HepG2 (cell line): Measurements from ENCODE around the gene RNASE8. TPM values are rescaled to one million over a fixed set of nuclear protein-coding genes. Genes with fewer than 3 reads are reported as not detected.

Source experiments
- ARID3A ChIP-seq: IDR thresholded peaks from 2 replicates; pipeline ENCODE4 v1.6.1; 2012; ENCODE audit warnings: low read depth, low read length, improper control_type of control experiment
- GABPB1 ChIP-seq: IDR thresholded peaks from 2 replicates; pipeline ENCODE4 v1.6.1; 2016; ENCODE audit warnings: mild to moderate bottlenecking, missing genetic modification reagents, moderate library complexity, missing compliant biosample characterization
- HNRNPL ChIP-seq: fragments of 200-400 bp; formaldehyde crosslinking; IDR thresholded peaks from 2 replicates; pipeline ENCODE4 v1.6.1; 2017; ENCODE audit warnings: mild to moderate bottlenecking, low read depth, low read length
- HOXA7 ChIP-seq: sonication (generic); formaldehyde crosslinking; IDR thresholded peaks from 2 replicates; pipeline ENCODE4 v1.8.1; 2022; ENCODE audit warnings: mild to moderate bottlenecking, missing genetic modification reagents, moderate library complexity
- JDP2 ChIP-seq: sonication (generic); formaldehyde crosslinking; IDR thresholded peaks from 2 replicates; pipeline ENCODE4 v1.8.1; 2022; ENCODE audit warnings: missing genetic modification reagents, borderline replicate concordance
- MTA1 ChIP-seq: sonication (generic); formaldehyde crosslinking; IDR thresholded peaks from 2 replicates; pipeline ENCODE4 v1.4.0; 2020; ENCODE audit warnings: missing genetic modification reagents, mild to moderate bottlenecking, borderline replicate concordance
- POLR2AphosphoS5 ChIP-seq: IDR thresholded peaks from 2 replicates; pipeline ENCODE4 v1.6.1; 2012; ENCODE audit warnings: low read depth, low read length
- RBM39 ChIP-seq: fragments of 200-400 bp; formaldehyde crosslinking; IDR thresholded peaks from one replicate; pipeline ENCODE4 v1.6.1; 2018; ENCODE audit warnings: antibody characterized with exemption, mild to moderate bottlenecking, low read depth, low read length; ENCODE audit not compliant: poor library complexity, severe bottlenecking
- RXRB ChIP-seq: IDR thresholded peaks from 2 replicates; pipeline ENCODE4 v1.6.1; 2016; ENCODE audit warnings: borderline replicate concordance, missing genetic modification reagents, missing compliant biosample characterization
- SIN3B ChIP-seq: fragments of 150-350 bp; IDR thresholded peaks from 2 replicates; pipeline ENCODE4 v1.6.1; 2014; ENCODE audit warnings: low read length
- SKI ChIP-seq: fragments of 450-650 bp; IDR thresholded peaks from one replicate; pipeline ENCODE4 v1.6.1; 2018; ENCODE audit warnings: mild to moderate bottlenecking; ENCODE audit not compliant: partially characterized antibody
- SPEN ChIP-seq: sonication (generic); formaldehyde crosslinking; IDR thresholded peaks from 2 replicates; pipeline ENCODE4 v1.5.1; 2020; ENCODE audit warnings: low read depth, mild to moderate bottlenecking, missing genetic modification reagents
- WIZ ChIP-seq: sonication (generic); formaldehyde crosslinking; IDR thresholded peaks from 2 replicates; pipeline ENCODE4 v1.5.1; 2020; ENCODE audit warnings: mild to moderate bottlenecking, missing genetic modification reagents
- ZBTB39 ChIP-seq: sonication (generic); formaldehyde crosslinking; IDR thresholded peaks from 2 replicates; pipeline ENCODE4 v1.5.0; 2020; ENCODE audit warnings: missing genetic modification reagents
- ZHX1 ChIP-seq: sonication (generic); formaldehyde crosslinking; IDR thresholded peaks from 2 replicates; pipeline ENCODE4 v1.8.1; 2022; ENCODE audit warnings: low read depth, mild to moderate bottlenecking, missing genetic modification reagents
- ZNF225 ChIP-seq: sonication (generic); formaldehyde crosslinking; IDR thresholded peaks from 2 replicates; pipeline ENCODE4 v1.4.0; 2020; ENCODE audit warnings: mild to moderate bottlenecking, missing genetic modification reagents
- ZNF710 ChIP-seq: sonication (generic); formaldehyde crosslinking; IDR thresholded peaks from 2 replicates; pipeline ENCODE4 v1.5.0; 2020; ENCODE audit warnings: mild to moderate bottlenecking, missing genetic modification reagents, borderline replicate concordance
- ZNF768 ChIP-seq: sonication (generic); formaldehyde crosslinking; IDR thresholded peaks from 2 replicates; pipeline ENCODE4 v1.4.0; 2020; ENCODE audit warnings: missing genetic modification reagents
- ZNF883 ChIP-seq: sonication (generic); formaldehyde crosslinking; IDR thresholded peaks from 2 replicates; pipeline ENCODE4 v1.5.1; 2020; ENCODE audit warnings: mild to moderate bottlenecking, missing genetic modification reagents; ENCODE audit errors: not compliant biosample characterization
- polyA plus RNA-seq, 8 experiments: library from polyadenylated mRNA; depleted of rRNA in 3 of 8; stranded (reverse) in 7 of 8; unstranded in 1 of 8; fragments of >200 nt; fragmentation: Illumina TruSeq in 4 of 8; extraction: Trizol in 4 of 8; gene quantifications; 2 replicates each; pipeline versions ENCODE4 v1.2.1 to v1.2.3, GENCODE V29; 2011 to 2016; ENCODE audit warnings: low read depth in 4 of 8, missing spikeins in 1 of 8, mixed read lengths in 1 of 8; ENCODE audit not compliant: insufficient read depth in 1 of 8
- total RNA-seq, 5 experiments: library from RNA; depleted of rRNA; stranded (reverse); fragments of >200 nt; fragmentation: Illumina TruSeq; extraction: Trizol; gene quantifications; 2 replicates each; pipeline ENCODE4 v1.2.3, GENCODE V29; 2016; ENCODE audit warnings: low read depth in 1 of 5

The RNASE8 gene
- total and polyA plus RNA-seq, 2 of the 13 experiments (the other 11 are each of a cell fraction or from before 2014, with no cell fraction given) = not detected

- TF ChIP-seq SKI (no peak), RXRB (no peak), GABPB1 (CRISPR knock-in tag) (peak; percentile 37; the same call in 1 of the 2 replicates), ZNF225 (CRISPR knock-in tag) (0 out of 2 replicates have a peak, but pooled peaks have one; percentile 17), HOXA7 (CRISPR knock-in tag) (peak; percentile 46; the same call in 1 of the 2 replicates), WIZ (0 out of 2 replicates have a peak, but pooled peaks have one; percentile 73), JDP2 (CRISPR knock-in tag) (no peak), ZNF710 (peak; percentile 22; the same call in 1 of the 2 replicates), SPEN (peak; percentile 59; the same call in 1 of the 2 replicates), RBM39 (peak; percentile 42), HNRNPL (peak; percentile 67; the same call in 1 of the 2 replicates), ZNF883 (CRISPR knock-in tag) (peak; percentile 56), MTA1 (CRISPR knock-in tag) (peak; percentile 50; the same call in 1 of the 2 replicates), ZBTB39 (CRISPR knock-in tag) (0 out of 2 replicates have a peak, but pooled peaks have one; percentile 50), POLR2AphosphoS5 (peak; percentile 52; the same call in 1 of the 2 replicates), SIN3B (no peak), ARID3A (no peak), ZNF768 (CRISPR knock-in tag) (peak; percentile 75; the same call in 1 of the 2 replicates), ZHX1 (0 out of 2 replicates have a peak, but pooled peaks have one; percentile 29)
Measured at GRCh38 chr14:21090194-21090939, 32.7 kb downstream of the RNASE8 start (continued).
